ENCODE measurements around the gene FGF22.
"Not testable (repeated sequence)": the region's sequence is repeated elsewhere in the genome, so short reads cannot be mapped to it uniquely, and the experiment has no call there.

- not testable (repeated sequence) for TF ChIP-seq ELF1 (CRISPR knock-in tag; IDR thresholded peaks at IDR 0.05); TCF7L2 (IDR thresholded peaks at IDR 0.05; ENCODE audit: low read depth, low read length); ETV6 (CRISPR knock-in tag; conservative IDR thresholded peaks at IDR 0.05); MTA3 (CRISPR knock-in tag; IDR thresholded peaks at IDR 0.05); ZFP37 (CRISPR knock-in tag; IDR thresholded peaks at IDR 0.05; ENCODE audit: borderline replicate concordance); KLF16 (CRISPR knock-in tag; IDR thresholded peaks at IDR 0.05); BRD4 (CRISPR knock-in tag; IDR thresholded peaks at IDR 0.05)
Observed at GRCh38 chr19:605061-605971, 34.4 kb upstream of the FGF22 start.
